ENCODE results near the gene MIEF2. TPM values are rescaled to one million over a fixed set of nuclear protein-coding genes. Genes with fewer than 3 reads are reported as not detected.

The MIEF2 gene
- total and polyA plus RNA-seq, 2 experiments from 2014 or later, result 8.8 to 26.4 TPM

GRCh38 chr17:18251204-18251603 lies 9.3 kb upstream of the MIEF2 start:
- H3K36me3 ChIP-seq (ENCODE audit: low read depth), result peaks cover 44% of the 10 kb centered on the region
- 80 to 84% methylated on average over 15 of the region's 15 CpGs for WGBS, 2 experiments (ENCODE audit: low coverage in 1 of 2, low lambda C conversion rate in 2 of 2, missing lambda C conversion rate in 2 of 2)
- in situ Hi-C loops (cut with MboI), result no loop called here

GRCh38 chr17:18252160-18252559 lies 8.3 kb upstream of the MIEF2 start:
- Histone ChIP-seq H3K79me2 (ENCODE audit: insufficient read depth) (peaks cover 36% of the 10 kb centered on the region), H2AFZ (no peak overlapping the region), H3K9ac (no peak overlapping the region), H3K4me3 (no peak overlapping the region), H3K36me3 (ENCODE audit: low read depth) (peaks cover 44% of the 10 kb centered on the region), H3F3A (ENCODE audit: insufficient read depth) (peaks cover 6% of the 10 kb centered on the region; the same call in 1 of the 2 replicates), H3K4me1 (ENCODE audit: insufficient read depth) (peaks cover 4% of the 10 kb centered on the region; the same call in 1 of the 2 replicates), H3K4me2 (ENCODE audit: unreplicated experiment) (no peak overlapping the region), H4K20me1 (ENCODE audit: insufficient read depth) (no peaks in the 10 kb centered on the region), H3K9me3 (ENCODE audit: low read depth) (no peaks in the 10 kb centered on the region), H3K27me3 (replicated peaks; ENCODE audit: insufficient read depth) (no peaks in the 10 kb centered on the region), H3K27ac (no peak overlapping the region), H3K9me2 (ENCODE audit: insufficient read depth) (no peaks in the 10 kb centered on the region)
- TF ChIP-seq EZH2phosphoT487 (IDR thresholded peaks at IDR 0.05; ENCODE audit: insufficient read depth, low read depth) (no peak), EZH2 (IDR thresholded peaks at IDR 0.05; ENCODE audit: insufficient read depth, poor library complexity, severe bottlenecking) (no peak)
- in situ Hi-C loops (cut with MboI), result no loop called here
- no peak for DNase-seq
- 62 to 72% methylated on average over 4 to 5 of the region's 5 CpGs for WGBS, 2 experiments (ENCODE audit: low coverage in 1 of 2, low lambda C conversion rate in 2 of 2, missing lambda C conversion rate in 2 of 2)

More at GRCh38 chr17:18251204-18251603, 9.3 kb upstream of the MIEF2 start:
- no peaks in the 10 kb centered on the region for H4K20me1 ChIP-seq (ENCODE audit: insufficient read depth)
- no peak overlapping the region for H3K9ac ChIP-seq
- H3K9me3 ChIP-seq (ENCODE audit: low read depth), result no peaks in the 10 kb centered on the region
- no peak overlapping the region for H3K4me3 ChIP-seq
- TF ChIP-seq EZH2phosphoT487 (IDR thresholded peaks at IDR 0.05; ENCODE audit: insufficient read depth, low read depth), result no peak
- H3K27me3 ChIP-seq (replicated peaks; ENCODE audit: insufficient read depth), result no peaks in the 10 kb centered on the region
- H3K27ac ChIP-seq, result no peak overlapping the region
- no peaks in the 10 kb centered on the region for H3K4me1 ChIP-seq (ENCODE audit: insufficient read depth)
- peaks cover 6% of the 10 kb centered on the region; the same call in 1 of the 2 replicates for H3F3A ChIP-seq (ENCODE audit: insufficient read depth)
- H3K9me2 ChIP-seq (ENCODE audit: insufficient read depth), result no peaks in the 10 kb centered on the region
- peaks cover 26% of the 10 kb centered on the region for H3K79me2 ChIP-seq (ENCODE audit: insufficient read depth)
- no peak for DNase-seq
- H3K4me2 ChIP-seq (ENCODE audit: unreplicated experiment), result no peak overlapping the region
- H2AFZ ChIP-seq, result no peak overlapping the region

GRCh38 chr17:18253187-18253884 lies 7.1 kb upstream of the MIEF2 start:
- H3K9me2 ChIP-seq (ENCODE audit: insufficient read depth), result no peaks in the 10 kb centered on the region
- H3K4me3 ChIP-seq, result no peak overlapping the region
- no peak overlapping the region for H3K4me2 ChIP-seq (ENCODE audit: unreplicated experiment)
- no peaks in the 10 kb centered on the region for H4K20me1 ChIP-seq (ENCODE audit: insufficient read depth)
- H3K9me3 ChIP-seq (ENCODE audit: low read depth), result no peaks in the 10 kb centered on the region
- no peak overlapping the region for H3K27ac ChIP-seq
- no peak overlapping the region for H3K9ac ChIP-seq
- in situ Hi-C loops (cut with MboI), result no loop called here
- H3K4me1 ChIP-seq (ENCODE audit: insufficient read depth), result peaks cover 6% of the 10 kb centered on the region; the same call in 1 of the 2 replicates
- peaks cover 6% of the 10 kb centered on the region; the same call in 1 of the 2 replicates for H3F3A ChIP-seq (ENCODE audit: insufficient read depth)
- H3K36me3 ChIP-seq (ENCODE audit: low read depth), result peaks cover 34% of the 10 kb centered on the region
- H3K79me2 ChIP-seq (ENCODE audit: insufficient read depth), result peaks cover 44% of the 10 kb centered on the region
- H3K27me3 ChIP-seq (replicated peaks; ENCODE audit: insufficient read depth), result no peaks in the 10 kb centered on the region
- TF ChIP-seq EZH2 (IDR thresholded peaks at IDR 0.05; ENCODE audit: insufficient read depth, poor library complexity, severe bottlenecking) (no peak), EZH2phosphoT487 (IDR thresholded peaks at IDR 0.05; ENCODE audit: insufficient read depth, low read depth) (no peak)
- H2AFZ ChIP-seq, result no peak overlapping the region
- no peak for DNase-seq
- WGBS, 2 experiments (ENCODE audit: low coverage in 1 of 2, low lambda C conversion rate in 2 of 2, missing lambda C conversion rate in 2 of 2), result 82 to 85% methylated on average over 13 to 16 of the region's 16 CpGs

GRCh38 chr17:18253947-18254821 lies 6.3 kb upstream of the MIEF2 start:
- DNase-seq, result no peak
- 86 to 88% methylated on average over 27 of the region's 27 CpGs for WGBS, 2 experiments (ENCODE audit: low coverage in 1 of 2, low lambda C conversion rate in 2 of 2, missing lambda C conversion rate in 2 of 2)
- H3F3A ChIP-seq (ENCODE audit: insufficient read depth), result peaks cover 4% of the 10 kb centered on the region; the same call in 1 of the 2 replicates
- no peak overlapping the region for H3K4me3 ChIP-seq
- H3K79me2 ChIP-seq (ENCODE audit: insufficient read depth), result peaks cover 44% of the 10 kb centered on the region
- H3K9ac ChIP-seq, result no peak overlapping the region
- no peak overlapping the region for H3K27ac ChIP-seq
- H3K4me2 ChIP-seq (ENCODE audit: unreplicated experiment), result no peak overlapping the region
- no peaks in the 10 kb centered on the region for H3K9me2 ChIP-seq (ENCODE audit: insufficient read depth)
- no peaks in the 10 kb centered on the region for H3K27me3 ChIP-seq (replicated peaks; ENCODE audit: insufficient read depth)
- H4K20me1 ChIP-seq (ENCODE audit: insufficient read depth), result no peaks in the 10 kb centered on the region
- H2AFZ ChIP-seq, result no peak overlapping the region
- peaks cover 34% of the 10 kb centered on the region for H3K36me3 ChIP-seq (ENCODE audit: low read depth)
- no peaks in the 10 kb centered on the region for H3K9me3 ChIP-seq (ENCODE audit: low read depth)
- TF ChIP-seq EZH2phosphoT487 (IDR thresholded peaks at IDR 0.05; ENCODE audit: insufficient read depth, low read depth) (no peak), EZH2 (IDR thresholded peaks at IDR 0.05; ENCODE audit: insufficient read depth, poor library complexity, severe bottlenecking) (no peak)
- H3K4me1 ChIP-seq (ENCODE audit: insufficient read depth), result peaks cover 10% of the 10 kb centered on the region; the same call in 1 of the 2 replicates
- in situ Hi-C loops (cut with MboI), result no loop called here

All from GM23248 (cell line).